CD4-positive, alpha-beta T cell treated with Interleukin-6 for 4 hours (primary cell): Measurements from ENCODE around the gene ZRANB3.
"Not testable (repeated sequence)": the region's sequence is repeated elsewhere in the genome, so short reads cannot be mapped to it uniquely, and the experiment has no call there.

ENCODE experiments used
- DNase-seq: peaks from one replicate; pipeline ENCODE4 v3.0.0-alpha.2; 2020; ENCODE audit warnings: mixed read lengths

ZRANB3 gene

GRCh38 chr2:135485441-135485840, 45.6 kb downstream of the ZRANB3 start:
- DNase-seq = no peak

GRCh38 chr2:135475128-135475527, 55.9 kb downstream of the ZRANB3 start:
- no peak for DNase-seq

- DNase-seq = peak; percentile 35
These were observed 57.5 kb downstream of the ZRANB3 start for GRCh38 chr2:135473567-135473966.

- no peak for DNase-seq
These were observed 59.9 kb downstream of the ZRANB3 start for GRCh38 chr2:135471106-135471505.

- no peak for DNase-seq
These were observed 73.7 kb downstream of the ZRANB3 start for GRCh38 chr2:135457279-135457678.

- no peak for DNase-seq
These were observed 74.2 kb downstream of the ZRANB3 start for GRCh38 chr2:135456835-135457234.

- DNase-seq = no peak
These were observed 74.6 kb downstream of the ZRANB3 start for GRCh38 chr2:135456431-135456830.

GRCh38 chr2:135454608-135455007, 76.4 kb downstream of the ZRANB3 start:
- no peak for DNase-seq

- not testable (repeated sequence) for DNase-seq
These were observed 78.0 kb downstream of the ZRANB3 start for GRCh38 chr2:135453027-135453426.

GRCh38 chr2:135451966-135452365, 79.1 kb downstream of the ZRANB3 start:
- DNase-seq = no peak

- not testable (repeated sequence) for DNase-seq
These were observed 88.0 kb downstream of the ZRANB3 start for GRCh38 chr2:135443013-135443412.

GRCh38 chr2:135435155-135435554, 95.9 kb downstream of the ZRANB3 start:
- not testable (repeated sequence) for DNase-seq

- DNase-seq = no peak
These were observed 106.2 kb downstream of the ZRANB3 start for GRCh38 chr2:135424849-135425248.

GRCh38 chr2:135422898-135423297, 108.1 kb downstream of the ZRANB3 start:
- no peak for DNase-seq

GRCh38 chr2:135411646-135412045, 119.4 kb downstream of the ZRANB3 start:
- no peak for DNase-seq

- no peak for DNase-seq
These were observed 121.6 kb downstream of the ZRANB3 start for GRCh38 chr2:135409436-135409835.

GRCh38 chr2:135396259-135396658, 134.8 kb downstream of the ZRANB3 start:
- not testable (repeated sequence) for DNase-seq

- no peak for DNase-seq
These were observed 144.0 kb downstream of the ZRANB3 start for GRCh38 chr2:135386993-135387392.

- no peak for DNase-seq
These were observed 152.4 kb downstream of the ZRANB3 start for GRCh38 chr2:135378591-135378990.

GRCh38 chr2:135373702-135374101, 157.3 kb downstream of the ZRANB3 start:
- no peak for DNase-seq

GRCh38 chr2:135349941-135350340, 181.1 kb downstream of the ZRANB3 start:
- DNase-seq = no peak

GRCh38 chr2:135348096-135348704, 182.8 kb downstream of the ZRANB3 start:
- DNase-seq = not testable (repeated sequence)

GRCh38 chr2:135337071-135337470, 193.9 kb downstream of the ZRANB3 start:
- no peak for DNase-seq

- DNase-seq = no peak
These were observed 195.8 kb downstream of the ZRANB3 start for GRCh38 chr2:135335256-135335655.

GRCh38 chr2:135327146-135327545, 203.9 kb downstream of the ZRANB3 start:
- no peak for DNase-seq
